Adrenal gland (tissue), 5 donors: ENCODE measurements around the gene MYH7.

ENCODE experiments used
- POLR2A ChIP-seq, 2 donors: fragments of 450-650 bp; IDR thresholded peaks; one replicate each; pipeline ENCODE4 v1.6.1; 2017; ENCODE audit warnings: antibody characterized with exemption in 2 of 2, mild to moderate bottlenecking in 2 of 2, moderate library complexity in 1 of 2
- TF ChIP-seq, protein P1 (sequence below), 6 experiments: fragments of 450-650 bp in 4 of 6; fragments of 200-600 bp in 2 of 6; sonication (generic) in 1 of 6; IDR thresholded peaks; 1 replicate in 5 of 6; 2 replicates in 1 of 6; pipeline versions ENCODE4 v1.5.1 to v1.8.0; 2016 to 2021; ENCODE audit warnings: antibody characterized with exemption in 6 of 6, mild to moderate bottlenecking in 2 of 6, moderate library complexity in 1 of 6
- donor health status: DM: no; HTN: no; CAD: no.

- TF ChIP-seq, protein P1, sequence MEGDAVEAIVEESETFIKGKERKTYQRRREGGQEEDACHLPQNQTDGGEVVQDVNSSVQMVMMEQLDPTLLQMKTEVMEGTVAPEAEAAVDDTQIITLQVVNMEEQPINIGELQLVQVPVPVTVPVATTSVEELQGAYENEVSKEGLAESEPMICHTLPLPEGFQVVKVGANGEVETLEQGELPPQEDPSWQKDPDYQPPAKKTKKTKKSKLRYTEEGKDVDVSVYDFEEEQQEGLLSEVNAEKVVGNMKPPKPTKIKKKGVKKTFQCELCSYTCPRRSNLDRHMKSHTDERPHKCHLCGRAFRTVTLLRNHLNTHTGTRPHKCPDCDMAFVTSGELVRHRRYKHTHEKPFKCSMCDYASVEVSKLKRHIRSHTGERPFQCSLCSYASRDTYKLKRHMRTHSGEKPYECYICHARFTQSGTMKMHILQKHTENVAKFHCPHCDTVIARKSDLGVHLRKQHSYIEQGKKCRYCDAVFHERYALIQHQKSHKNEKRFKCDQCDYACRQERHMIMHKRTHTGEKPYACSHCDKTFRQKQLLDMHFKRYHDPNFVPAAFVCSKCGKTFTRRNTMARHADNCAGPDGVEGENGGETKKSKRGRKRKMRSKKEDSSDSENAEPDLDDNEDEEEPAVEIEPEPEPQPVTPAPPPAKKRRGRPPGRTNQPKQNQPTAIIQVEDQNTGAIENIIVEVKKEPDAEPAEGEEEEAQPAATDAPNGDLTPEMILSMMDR (IDR thresholded peaks at IDR 0.05), result no peak
- no peak for TF ChIP-seq POLR2A (IDR thresholded peaks at IDR 0.05)
Measured at GRCh38 chr14:23373041-23373440, 62.4 kb downstream of the MYH7 start.
